GM21390 (cell line): ENCODE measurements around the gene ADCY2.

Experiments used
- ATAC-seq: cut with Tn5 transposase; IDR thresholded peaks from one replicate; pipeline ENCODE4 v1.9.1; 2021; ENCODE audit not compliant: unreplicated experiment

The ADCY2 gene

DNA sequence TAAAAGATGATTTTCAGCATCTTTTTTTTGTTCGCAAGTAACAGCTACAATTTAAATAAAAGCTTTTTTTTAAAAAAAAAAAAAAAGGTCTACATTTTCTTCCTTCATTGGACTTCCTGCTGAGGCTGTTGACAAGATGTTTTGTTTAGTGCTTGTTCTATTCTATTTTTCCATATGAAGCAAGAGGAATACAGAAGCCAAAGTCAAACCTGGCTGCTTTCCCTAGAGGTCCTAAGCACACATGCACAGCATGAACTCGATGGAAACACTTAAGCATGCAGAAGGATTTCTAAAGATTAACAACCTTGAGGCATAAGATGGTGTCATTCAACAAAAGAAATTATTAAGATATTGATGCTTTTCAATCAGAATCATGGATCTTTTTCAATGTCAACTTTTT lies 105.1 kb downstream of the ADCY2 start:
- no peak for ATAC-seq

DNA sequence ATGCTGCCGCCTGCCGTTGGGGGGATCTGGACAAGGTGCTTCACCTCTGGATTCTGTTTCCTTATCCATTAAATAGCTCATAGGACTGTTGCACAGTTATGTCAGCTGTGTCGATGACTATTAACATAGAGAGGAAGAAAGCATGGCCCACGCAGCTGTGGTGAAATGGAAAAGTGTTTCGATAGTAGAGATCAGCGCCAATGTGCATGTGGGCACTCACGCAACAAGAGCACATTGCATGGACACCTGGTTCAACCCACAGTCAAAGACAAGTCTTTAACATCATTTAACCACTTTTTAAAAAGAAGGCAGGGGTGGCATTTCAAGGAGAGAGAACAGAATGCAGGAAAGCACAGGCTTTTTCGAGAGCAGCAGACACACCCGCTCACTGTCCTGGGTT lies 107.6 kb downstream of the ADCY2 start:
- no peak for ATAC-seq

DNA sequence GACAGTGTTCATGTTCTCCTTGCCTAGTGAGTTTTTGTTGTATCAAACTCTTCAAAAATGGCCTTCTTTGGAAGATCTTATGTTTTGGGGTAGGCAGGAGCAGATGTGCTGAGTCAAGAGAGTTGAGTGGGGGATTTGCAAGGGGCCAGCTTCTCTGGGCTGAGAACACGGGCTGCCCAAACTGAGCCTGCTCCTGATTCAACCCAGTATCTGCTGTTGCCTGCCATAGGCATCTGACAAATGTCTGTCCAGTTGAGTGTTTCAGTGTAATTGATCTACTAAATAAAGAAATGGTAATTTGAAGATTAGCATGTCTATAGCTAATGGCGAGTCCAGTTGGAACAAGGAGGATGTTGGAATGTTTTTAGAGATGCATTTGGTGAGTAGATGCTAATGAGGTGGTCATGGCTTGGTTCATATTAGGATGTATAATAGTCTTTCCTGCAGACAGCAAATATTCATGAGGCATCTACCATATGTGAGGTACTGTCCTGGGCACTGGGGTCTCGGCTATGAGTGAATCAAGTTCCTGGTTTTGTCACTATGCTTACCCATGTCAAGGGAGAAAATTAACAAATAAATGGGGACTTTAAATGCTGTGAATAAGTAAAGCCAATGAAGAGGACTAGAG lies 119.5 kb downstream of the ADCY2 start:
- no peak for ATAC-seq

DNA sequence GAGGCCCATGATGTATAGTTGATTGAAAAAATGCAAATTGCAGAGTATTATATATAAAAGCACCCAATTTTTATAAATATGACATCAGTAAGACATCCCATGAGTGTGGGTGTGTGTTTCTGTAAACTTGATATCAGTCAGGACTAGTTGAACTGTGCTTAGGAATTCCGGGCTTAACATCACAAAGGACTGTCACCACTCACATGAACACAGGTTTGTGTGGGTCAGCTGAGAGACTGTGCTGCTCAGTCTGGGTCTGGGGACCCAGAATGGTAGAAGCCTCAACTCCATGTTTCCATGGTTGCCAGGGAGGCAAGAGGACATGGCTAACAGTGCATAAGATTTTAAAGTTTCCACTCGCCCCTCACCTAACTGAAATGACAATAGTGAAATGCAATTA lies 120.3 kb downstream of the ADCY2 start:
- ATAC-seq = no peak

DNA sequence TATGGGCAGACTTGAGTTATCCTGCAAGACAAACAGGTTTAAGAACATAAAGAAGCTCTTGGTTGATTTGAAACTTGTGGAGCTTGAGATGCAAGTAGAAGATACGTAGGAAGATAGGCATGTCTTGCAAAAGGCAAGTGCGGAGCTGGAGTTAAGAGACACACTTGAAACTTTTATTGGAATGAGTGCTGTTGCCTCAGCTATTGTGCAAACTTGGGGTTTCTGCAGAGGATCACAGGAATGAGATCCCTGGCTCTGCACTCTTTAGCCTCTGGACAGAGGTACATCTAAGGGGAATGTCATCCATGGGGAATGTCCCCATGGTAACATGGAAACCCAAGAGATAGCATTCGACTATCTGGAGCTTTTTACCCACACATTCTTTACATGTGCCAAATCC lies 121.1 kb downstream of the ADCY2 start:
- ATAC-seq = no peak

DNA sequence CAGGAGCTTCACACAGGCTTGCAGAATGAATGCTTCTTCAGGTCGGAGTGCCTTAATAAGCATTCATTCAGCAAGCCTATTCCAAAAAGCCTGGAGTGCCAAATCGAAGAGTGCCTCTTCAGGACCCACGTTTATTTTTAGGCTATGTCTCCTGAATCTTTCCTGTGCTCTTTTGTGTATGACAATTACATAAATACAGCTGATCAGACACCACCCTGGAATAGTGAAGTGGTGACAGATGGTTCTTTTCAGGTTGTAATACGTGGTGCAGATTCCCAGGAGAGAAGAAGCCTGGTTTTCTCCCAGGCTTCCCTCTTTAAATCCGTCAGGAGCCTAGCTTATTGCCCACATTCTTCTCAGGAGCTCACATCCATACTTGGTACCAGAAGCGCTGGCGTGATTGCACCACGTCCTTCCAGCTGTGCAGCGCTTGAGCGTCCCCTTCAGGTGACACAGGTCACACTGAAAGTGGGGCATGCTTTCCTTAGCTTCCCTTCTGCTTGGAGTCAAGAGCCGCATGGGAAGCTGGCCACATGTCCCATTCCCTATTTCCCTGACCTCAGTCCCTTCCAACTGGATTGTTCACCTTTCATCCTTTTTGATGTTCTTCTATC lies 123.1 kb downstream of the ADCY2 start:
- ATAC-seq = no peak

DNA sequence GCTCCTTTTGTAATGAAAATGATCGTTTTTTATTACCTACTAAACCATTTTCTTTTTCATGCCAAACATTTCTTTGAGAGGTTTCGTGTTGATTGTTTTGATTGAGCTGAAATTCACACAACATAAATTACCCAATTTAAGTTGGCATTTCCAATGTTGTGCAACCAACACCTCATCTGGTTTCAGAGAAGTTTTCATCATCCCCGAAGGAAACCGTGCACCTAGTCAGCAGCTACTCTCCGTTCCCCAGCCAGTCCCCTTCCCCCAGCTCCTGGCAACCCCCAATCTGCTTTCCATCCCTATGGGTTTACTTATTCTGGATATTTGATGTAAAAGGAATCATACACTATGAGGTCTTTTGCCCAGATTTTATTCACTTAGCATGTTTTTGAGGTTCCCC lies 123.6 kb downstream of the ADCY2 start:
- ATAC-seq = no peak

DNA sequence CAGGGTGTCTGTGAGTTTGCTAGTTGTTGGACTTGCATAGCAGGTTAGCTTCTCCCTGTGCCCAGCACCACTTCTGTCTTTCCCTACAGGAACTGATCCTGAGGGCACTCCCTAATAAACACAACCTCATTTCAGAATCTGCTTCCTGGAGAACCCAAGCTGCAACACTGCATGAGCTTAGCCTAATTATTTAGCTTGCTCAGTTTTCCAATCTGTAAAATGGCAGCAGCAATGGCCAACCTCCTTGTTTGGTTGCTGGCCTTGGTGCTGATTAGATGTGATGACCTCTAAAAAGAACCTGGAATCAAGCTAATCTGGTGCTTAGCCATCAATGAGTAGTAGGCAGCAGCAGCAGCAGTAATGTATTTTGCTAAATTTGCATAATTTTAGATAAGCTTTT lies 133.9 kb downstream of the ADCY2 start:
- ATAC-seq = no peak

DNA sequence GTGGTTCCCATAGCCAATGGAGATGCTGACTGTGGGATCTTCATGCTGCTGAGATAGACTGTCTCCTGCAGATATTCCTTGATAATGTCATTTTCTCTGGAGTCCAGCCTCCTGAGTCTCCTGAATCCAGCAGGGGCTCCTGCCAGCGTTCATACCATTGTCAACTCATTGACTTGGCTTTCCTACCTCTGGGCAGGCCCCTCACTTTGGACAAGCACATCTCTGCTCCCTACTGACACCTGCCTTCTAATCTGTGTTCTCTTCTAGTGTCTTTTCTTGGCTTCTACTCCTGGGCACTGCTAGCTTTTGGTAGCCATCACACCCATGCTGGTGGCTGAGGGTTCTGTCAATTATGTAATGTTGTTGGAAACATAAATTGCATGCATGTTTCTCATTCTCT lies 138.0 kb downstream of the ADCY2 start:
- no peak for ATAC-seq

DNA sequence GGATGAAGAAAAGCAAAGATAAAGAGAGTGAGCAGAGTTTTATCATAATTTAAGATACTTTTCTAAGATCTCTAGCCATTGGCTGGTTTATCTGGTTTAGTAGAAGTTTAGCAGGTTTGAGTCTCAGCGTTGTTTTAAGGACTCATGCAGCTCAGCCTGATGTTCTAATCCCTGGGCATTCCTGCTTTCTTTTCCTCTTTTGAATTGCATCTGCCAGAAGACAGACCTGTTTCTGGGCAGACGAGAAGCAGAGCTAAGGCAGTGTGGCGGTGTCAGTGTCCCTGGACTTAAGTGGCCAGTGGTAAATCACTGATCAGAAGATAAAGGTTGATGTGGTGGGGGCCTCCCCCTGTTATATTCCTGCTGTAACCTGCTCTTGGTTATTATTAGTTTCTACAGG lies 138.6 kb downstream of the ADCY2 start:
- no peak for ATAC-seq

DNA sequence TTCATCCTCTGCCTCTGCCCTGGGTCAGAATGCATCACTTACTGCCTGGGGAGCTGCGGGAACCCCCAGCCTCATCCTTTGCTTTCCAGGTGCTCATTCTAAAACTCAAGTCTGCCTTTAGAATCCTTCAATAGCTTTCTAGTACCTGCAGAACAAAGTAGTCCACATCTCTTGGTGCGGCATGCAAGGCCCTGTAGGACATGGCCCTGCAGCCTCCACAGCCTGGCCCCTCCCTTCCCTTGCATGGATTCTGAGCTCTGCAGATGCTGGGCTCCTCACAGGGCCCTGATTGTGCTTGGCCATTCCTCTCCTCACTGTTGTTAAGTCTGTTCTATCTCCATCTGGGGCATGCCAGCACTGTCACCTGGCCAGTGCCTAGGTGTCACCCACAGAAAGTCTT lies 141.6 kb downstream of the ADCY2 start:
- no peak for ATAC-seq

DNA sequence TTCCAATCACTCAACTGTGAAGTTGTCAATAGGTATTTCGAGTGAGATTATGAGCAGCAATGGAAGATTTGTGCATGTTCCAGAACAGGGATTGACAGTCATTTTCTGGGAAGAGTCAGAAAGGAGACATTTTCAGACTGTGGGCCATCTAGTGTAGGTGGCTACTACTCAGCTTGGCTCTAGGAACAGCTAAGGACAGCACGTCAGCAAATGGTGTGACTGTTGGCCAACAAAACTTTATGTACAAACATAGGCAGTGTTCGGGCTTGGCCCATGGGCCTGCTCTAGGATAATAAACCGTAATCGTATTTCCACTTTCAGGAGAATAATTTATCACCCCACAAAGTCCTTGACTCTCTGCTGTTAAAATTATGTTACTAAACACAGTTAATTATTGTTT lies 143.6 kb downstream of the ADCY2 start:
- no peak for ATAC-seq

DNA sequence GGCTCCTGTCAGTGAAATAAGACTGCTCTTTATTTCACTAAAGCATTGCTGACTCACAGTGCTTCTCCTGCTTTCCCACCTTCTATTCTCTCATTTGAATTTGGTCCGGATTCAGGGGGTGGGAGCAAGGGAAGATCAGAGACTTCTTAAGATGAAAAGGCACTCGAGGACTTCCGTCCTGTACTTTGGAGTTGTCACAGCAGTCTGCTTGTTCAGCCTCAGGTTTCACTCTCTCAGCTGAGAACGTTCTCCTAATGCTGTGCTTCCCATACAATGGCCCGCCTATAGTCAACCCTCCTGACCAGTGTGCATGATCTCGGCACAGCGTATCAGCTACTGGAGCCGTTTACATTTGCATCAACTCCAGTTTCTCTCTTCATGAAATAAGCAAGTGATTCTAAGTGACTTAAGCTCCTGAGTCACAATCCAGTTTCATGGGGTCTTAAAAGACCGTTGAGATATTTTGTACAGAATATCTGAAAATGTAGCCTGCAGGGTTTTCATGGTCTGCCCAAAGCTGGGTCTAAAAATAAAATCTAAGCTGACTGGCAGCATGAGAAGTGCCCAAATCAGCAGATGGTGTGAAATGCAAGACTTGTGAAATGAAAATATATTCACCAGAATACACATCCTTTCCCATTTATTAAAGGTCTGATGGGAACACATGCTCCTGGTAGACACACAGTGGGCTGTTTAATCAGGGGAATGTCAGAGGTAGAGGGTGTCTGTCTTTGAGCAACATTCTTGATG lies 145.0 kb downstream of the ADCY2 start:
- ATAC-seq = no peak

DNA sequence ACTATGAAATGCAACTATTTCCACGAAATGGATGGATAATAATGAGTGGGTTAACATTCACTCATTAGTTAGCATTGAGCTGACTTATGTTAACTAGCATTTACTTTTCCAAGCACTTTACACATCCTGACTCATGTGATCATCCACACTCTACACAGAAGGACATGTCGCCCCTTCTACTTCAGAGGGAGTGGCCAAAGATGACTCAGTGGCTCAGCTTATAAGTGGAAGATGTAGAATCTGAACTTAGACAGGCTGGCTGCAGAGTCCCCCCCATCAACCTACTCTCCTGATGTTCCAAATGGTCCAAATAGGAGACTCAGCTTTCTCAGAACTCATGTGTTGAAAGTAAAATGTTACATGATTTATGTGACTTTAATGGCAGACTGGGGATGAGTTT lies 146.0 kb downstream of the ADCY2 start:
- no peak for ATAC-seq

DNA sequence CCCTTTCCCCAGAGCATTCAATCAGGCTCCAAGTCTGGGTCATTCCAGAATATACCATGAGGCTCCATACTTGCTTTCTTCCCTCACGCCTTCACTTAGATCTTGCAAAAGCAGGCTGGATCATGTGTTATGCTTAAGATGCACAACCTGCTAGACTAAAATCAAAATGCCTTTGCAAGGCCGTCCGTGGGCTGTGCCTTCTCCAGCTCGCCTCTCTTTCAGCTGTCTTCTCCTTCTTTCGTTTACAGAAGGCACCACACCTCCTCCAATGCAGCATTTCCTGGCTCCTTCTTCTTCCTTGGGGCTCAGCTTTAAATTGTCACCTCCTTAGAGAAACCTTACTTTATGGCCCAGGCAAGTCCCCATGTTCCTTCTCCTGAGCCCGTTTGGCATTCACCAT lies 150.6 kb downstream of the ADCY2 start:
- no peak for ATAC-seq

DNA sequence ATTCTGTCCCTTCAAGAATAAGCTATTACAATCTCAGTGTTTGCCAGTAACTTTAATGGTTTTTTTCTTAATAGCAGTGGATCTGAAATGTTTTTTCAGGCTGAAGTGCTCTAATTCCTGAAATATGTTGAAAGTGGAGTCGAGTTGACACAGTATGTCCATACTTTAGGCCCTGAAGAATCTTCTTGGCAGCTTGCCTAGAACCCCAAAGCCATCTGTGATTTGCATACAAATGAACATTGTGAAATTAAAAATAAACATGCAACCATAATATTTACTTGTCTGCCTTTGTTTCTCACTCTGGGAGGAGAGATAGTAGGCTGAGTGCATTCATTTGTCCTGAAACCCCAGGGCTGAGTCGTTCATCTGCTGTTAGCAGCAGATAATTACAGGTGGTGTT lies 152.7 kb downstream of the ADCY2 start:
- no peak for ATAC-seq

DNA sequence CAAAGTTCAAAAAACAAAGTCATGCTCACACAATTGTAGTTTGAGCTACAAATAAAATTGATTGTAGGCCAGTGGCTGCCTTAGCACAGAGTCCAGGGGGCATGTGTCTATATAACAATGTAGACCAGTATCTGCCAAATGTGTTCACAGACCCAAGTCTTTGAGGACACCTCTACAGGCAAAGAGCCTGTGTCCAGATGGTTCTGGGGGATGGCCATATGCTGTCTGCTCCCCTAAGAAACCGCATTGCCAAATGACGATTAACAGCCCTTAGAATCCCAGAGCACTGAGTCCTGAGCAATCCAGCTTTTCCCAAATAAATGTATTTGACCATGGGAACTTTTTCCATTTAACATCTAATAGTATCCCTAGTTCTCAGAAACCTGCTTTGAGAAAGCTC lies 169.6 kb downstream of the ADCY2 start:
- no peak for ATAC-seq

DNA sequence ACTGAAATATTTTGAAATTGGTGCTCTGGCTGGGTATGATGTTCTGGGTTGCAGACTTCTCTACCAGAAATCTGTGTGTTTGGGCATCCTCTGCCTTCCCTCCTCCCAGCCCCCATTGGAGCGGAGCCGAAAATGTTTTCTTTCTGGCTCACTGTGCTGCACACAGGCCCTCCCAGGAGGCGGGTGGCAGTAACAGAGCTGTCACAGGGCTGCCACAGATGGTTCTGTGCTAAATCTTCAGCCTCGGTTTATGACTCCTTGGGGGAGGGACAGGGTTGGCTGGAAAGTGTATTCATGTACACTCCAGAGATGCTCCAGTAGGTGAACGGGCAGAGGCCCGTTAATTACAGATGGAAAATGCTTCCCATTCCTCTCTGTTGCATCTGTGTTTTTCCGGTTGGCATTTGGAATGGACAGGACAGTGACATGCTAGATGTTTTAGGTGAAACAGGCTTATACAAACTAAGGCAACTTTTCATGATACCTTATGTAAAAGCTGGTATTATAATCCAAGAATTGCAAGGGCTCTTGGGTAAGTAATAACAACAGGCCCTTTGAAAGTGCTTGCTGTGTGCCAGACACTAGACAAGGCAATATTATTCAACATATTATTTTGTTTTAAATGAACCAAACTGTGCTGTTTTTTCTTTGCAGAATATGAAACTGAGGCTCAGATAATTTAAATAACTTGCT lies 180.2 kb downstream of the ADCY2 start:
- no peak for ATAC-seq

DNA sequence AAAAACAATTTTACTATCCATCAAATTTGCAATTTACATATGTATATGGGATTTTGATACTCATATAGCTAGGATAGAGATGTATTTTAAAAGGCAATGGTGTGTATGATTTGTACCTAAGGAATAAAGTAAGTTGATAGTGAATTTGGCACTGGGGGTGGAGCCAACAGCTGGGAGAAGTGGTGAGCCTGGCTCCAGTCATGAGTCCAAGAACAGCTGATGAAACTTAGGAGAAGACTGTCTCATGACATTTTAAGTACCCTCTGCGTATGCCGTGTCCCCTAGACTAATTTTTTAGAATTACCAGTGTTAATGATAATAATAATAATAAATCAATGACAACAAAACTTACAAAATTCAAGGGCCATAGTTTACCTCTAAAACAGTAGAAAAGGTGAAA lies 181.4 kb downstream of the ADCY2 start:
- ATAC-seq = no peak

DNA sequence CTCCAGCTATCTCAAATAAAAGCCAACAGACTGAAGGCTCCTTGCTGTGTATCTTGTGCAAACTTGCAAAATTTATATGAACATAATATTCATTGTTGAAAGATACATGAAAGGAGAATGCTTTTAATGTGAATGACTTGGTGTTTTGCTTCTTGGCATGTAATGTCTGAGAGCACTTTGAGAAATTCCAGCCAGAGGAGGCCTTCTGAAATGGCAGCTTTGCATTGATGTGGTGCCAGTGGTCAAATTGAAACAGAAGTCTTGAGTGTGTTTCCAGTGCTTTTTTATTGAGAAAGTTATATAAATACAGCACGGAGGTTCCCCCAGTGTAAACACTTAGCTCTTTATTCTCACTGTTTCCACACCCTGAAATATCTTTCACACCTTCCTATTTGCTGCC lies 182.1 kb downstream of the ADCY2 start:
- ATAC-seq = no peak

DNA sequence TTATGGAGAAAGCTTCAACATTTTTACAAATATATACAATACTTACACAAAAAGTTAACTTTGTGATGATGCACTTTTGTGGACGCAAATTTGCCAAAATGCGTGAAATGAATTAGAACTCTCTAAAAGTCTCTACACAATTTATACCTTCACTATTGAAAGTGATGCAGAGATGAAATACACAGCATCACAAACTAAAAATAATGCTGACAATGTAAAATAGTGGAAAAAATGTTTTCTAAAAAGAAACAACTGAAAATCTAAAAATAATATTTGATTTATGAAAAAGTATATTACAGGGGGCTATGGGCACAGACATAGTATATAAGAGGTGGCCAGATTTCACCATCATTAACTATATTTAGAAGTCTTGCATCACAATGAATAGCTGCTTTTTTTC lies 188.8 kb downstream of the ADCY2 start:
- no peak for ATAC-seq

DNA sequence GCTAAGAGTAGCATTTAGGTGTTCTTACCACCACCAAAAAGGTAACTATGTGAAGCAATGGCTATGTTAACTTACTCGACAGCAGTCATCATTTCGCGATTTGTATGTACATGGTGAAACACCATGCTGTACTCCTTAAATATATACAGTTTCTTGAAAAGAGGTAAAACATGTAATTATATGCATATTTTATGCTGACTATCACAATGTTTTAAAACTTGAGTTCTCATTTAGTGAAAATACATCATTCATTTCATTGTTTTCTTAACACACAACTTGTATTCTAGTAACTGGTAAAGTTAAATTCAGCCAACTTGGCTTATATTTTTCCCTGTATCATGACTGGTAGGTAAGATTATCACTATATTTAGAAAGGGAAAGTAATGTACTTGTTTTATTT lies 189.9 kb downstream of the ADCY2 start:
- ATAC-seq = no peak
